HL-60 (cell line): Measurements from ENCODE around the gene BLOC1S2.

Experiments used
- DNase-seq, 2 experiments: peaks; one replicate each; pipeline ENCODE4 v3.0.0-alpha.2; 2010 to 2020; ENCODE audit warnings: low read depth in 1 of 2, low spot score in 1 of 2
- H3K27ac ChIP-seq: fragments of 250-450 bp; sonication (Bioruptor Pico); replicated peaks from 2 replicates; pipeline ENCODE4 v1.5.1; 2020; ENCODE audit warnings: mild to moderate bottlenecking, moderate library complexity
- H3K27me3 ChIP-seq: fragments of 250-450 bp; sonication (Bioruptor Pico); 2 replicates; pipeline ENCODE4 v1.5.1; 2021; ENCODE audit warnings: mild to moderate bottlenecking, moderate library complexity; ENCODE audit not compliant: insufficient read depth, poor library complexity, severe bottlenecking
- H3K4me3 ChIP-seq: replicated peaks from 2 replicates; pipeline ENCODE4 v1.5.1; 2011; ENCODE audit warnings: mild to moderate bottlenecking, control low read depth, low read length; ENCODE audit not compliant: insufficient read depth
- GABPA ChIP-seq: IDR thresholded peaks from 2 replicates; pipeline ENCODE4 v1.6.1; 2012; ENCODE audit warnings: low read depth
- POLR2AphosphoS5 ChIP-seq: IDR thresholded peaks from 2 replicates; pipeline ENCODE4 v1.6.1; 2012; ENCODE audit warnings: low read depth
- SPI1 ChIP-seq: IDR thresholded peaks from 2 replicates; pipeline ENCODE4 v1.6.1; 2012; ENCODE audit warnings: low read depth, mild to moderate bottlenecking, borderline replicate concordance
- TF ChIP-seq, protein P1 (sequence below): IDR thresholded peaks from 2 replicates; pipeline ENCODE4 v1.6.1; 2012; ENCODE audit warnings: low read depth; ENCODE audit not compliant: insufficient replicate concordance
- TF ChIP-seq, protein P2 (sequence below): IDR thresholded peaks from one replicate; pipeline ENCODE4 v1.5.1; 2011; ENCODE audit warnings: low read length, control low read depth, inconsistent platforms; ENCODE audit not compliant: insufficient read depth

Gene BLOC1S2

GRCh38 chr10:100333106-100333505, 46.6 kb upstream of the BLOC1S2 start:
- TF ChIP-seq, protein P1, sequence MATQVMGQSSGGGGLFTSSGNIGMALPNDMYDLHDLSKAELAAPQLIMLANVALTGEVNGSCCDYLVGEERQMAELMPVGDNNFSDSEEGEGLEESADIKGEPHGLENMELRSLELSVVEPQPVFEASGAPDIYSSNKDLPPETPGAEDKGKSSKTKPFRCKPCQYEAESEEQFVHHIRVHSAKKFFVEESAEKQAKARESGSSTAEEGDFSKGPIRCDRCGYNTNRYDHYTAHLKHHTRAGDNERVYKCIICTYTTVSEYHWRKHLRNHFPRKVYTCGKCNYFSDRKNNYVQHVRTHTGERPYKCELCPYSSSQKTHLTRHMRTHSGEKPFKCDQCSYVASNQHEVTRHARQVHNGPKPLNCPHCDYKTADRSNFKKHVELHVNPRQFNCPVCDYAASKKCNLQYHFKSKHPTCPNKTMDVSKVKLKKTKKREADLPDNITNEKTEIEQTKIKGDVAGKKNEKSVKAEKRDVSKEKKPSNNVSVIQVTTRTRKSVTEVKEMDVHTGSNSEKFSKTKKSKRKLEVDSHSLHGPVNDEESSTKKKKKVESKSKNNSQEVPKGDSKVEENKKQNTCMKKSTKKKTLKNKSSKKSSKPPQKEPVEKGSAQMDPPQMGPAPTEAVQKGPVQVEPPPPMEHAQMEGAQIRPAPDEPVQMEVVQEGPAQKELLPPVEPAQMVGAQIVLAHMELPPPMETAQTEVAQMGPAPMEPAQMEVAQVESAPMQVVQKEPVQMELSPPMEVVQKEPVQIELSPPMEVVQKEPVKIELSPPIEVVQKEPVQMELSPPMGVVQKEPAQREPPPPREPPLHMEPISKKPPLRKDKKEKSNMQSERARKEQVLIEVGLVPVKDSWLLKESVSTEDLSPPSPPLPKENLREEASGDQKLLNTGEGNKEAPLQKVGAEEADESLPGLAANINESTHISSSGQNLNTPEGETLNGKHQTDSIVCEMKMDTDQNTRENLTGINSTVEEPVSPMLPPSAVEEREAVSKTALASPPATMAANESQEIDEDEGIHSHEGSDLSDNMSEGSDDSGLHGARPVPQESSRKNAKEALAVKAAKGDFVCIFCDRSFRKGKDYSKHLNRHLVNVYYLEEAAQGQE: no peak
- no peak for TF ChIP-seq GABPA
- no peak for TF ChIP-seq POLR2AphosphoS5
- no peak overlapping the region for H3K4me3 ChIP-seq
- no peaks in the 10 kb centered on the region for H3K27me3 ChIP-seq
- no peak overlapping the region for H3K27ac ChIP-seq
- DNase-seq: no peak

DNA sequence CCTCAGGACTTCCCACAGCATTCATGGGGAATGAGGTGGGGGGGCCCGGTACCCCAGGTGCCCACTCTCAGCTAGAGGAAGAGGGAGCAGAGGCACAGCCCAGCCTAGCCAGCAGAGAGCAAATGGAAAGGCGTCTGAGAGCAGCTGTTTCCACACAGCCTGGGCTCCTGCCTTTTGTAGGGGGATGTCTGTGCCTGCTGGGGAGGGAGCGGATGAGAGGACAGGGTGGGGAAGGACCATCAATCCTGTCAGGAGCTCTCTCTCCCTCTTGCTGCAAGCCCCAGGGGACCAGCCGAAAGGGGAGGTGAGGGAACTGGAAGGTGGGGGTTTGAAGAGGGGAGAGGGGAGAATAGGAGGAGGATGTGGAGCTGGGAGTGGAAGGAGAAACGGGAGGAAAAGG, 43.6 kb upstream of the BLOC1S2 start, which contains the start of gene PKD2L1:
TSS of gene PKD2L1 (minus strand) at position 150 of the 400 bp plus-strand sequence. CDS start at position 25, 125 bp downstream.
- no peak within 1 kb of the TSS for H3K27ac ChIP-seq
- no peaks in the 10 kb centered on the region for H3K27me3 ChIP-seq
- TF ChIP-seq, protein P2, sequence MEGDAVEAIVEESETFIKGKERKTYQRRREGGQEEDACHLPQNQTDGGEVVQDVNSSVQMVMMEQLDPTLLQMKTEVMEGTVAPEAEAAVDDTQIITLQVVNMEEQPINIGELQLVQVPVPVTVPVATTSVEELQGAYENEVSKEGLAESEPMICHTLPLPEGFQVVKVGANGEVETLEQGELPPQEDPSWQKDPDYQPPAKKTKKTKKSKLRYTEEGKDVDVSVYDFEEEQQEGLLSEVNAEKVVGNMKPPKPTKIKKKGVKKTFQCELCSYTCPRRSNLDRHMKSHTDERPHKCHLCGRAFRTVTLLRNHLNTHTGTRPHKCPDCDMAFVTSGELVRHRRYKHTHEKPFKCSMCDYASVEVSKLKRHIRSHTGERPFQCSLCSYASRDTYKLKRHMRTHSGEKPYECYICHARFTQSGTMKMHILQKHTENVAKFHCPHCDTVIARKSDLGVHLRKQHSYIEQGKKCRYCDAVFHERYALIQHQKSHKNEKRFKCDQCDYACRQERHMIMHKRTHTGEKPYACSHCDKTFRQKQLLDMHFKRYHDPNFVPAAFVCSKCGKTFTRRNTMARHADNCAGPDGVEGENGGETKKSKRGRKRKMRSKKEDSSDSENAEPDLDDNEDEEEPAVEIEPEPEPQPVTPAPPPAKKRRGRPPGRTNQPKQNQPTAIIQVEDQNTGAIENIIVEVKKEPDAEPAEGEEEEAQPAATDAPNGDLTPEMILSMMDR: no peak
- TF ChIP-seq POLR2AphosphoS5: no peak
- TF ChIP-seq, protein P1: no peak
- DNase-seq: no peak
- no peak within 1 kb of the TSS for H3K4me3 ChIP-seq

DNA sequence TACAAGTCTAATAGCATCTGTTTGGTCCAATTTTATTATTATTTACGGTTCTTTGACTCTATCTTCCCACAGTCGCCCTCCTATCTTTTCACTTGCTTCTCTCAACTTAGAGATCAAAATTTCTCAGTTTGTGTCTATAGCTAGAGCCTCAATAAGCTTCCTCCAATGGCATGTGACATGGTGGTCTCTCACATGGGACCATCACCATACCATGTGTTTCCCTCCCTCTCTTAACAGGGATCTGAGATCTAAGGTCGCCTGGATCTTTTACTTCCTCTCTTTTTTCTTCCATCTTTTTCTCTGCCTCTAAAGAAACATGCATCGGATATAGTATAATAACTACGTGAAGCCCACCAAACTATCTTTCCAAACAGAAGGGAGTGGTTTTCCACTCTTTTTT, 41.7 kb upstream of the BLOC1S2 start:
- DNase-seq: no peak
- no peak for TF ChIP-seq GABPA
- TF ChIP-seq, protein P1: no peak
- no peak for TF ChIP-seq POLR2AphosphoS5
- TF ChIP-seq SPI1: no peak
- TF ChIP-seq, protein P2: no peak
- Histone ChIP-seq H3K27ac (peak overlapping the region; percentile 68; the same call in 1 of the 2 replicates), H3K27me3 (no peaks in the 10 kb centered on the region), H3K4me3 (no peak overlapping the region)

DNA sequence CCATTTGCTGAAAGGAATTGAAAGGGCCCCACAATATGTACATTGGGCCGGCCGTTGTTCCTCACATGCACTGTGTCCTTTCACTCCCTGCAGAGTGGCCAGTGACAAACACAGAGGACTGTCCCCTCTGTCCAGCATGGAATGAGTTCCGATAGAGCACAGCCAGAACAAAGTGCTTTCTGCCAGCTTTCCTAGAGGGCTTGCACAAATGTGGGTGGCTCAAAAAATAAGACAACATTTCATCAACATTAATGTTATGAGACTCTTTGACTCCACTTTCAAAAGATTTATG, 41.2 kb upstream of the BLOC1S2 start:
- Histone ChIP-seq H3K27me3 (no peaks in the 10 kb centered on the region), H3K27ac (peak overlapping the region; percentile 68), H3K4me3 (no peak overlapping the region)
- no peak for DNase-seq
- no peak for TF ChIP-seq POLR2AphosphoS5
- TF ChIP-seq, protein P2: no peak
- TF ChIP-seq, protein P1: no peak
- TF ChIP-seq SPI1: no peak
- no peak for TF ChIP-seq GABPA
